H9 (cell line): Measurements from ENCODE around the gene VPS13A. TPM values are rescaled to one million over a fixed set of nuclear protein-coding genes. Genes with fewer than 3 reads are reported as not detected.

ENCODE experiments used
- DNase-seq: peaks from one replicate; pipeline ENCODE4 v3.0.0-alpha.2; 2017
- H2AFZ ChIP-seq: one replicate; pipeline ENCODE4 v1.6.1; 2013; ENCODE audit warnings: mild to moderate bottlenecking, low read length, control low read depth, moderate library complexity
- H2AK5ac ChIP-seq: 2 replicates; pipeline ENCODE4 v1.6.1; 2013; ENCODE audit warnings: low read length, control low read depth, mixed read lengths; ENCODE audit not compliant: insufficient read length
- H2BK120ac ChIP-seq: one replicate; pipeline ENCODE4 v1.6.1; 2013; ENCODE audit warnings: low read depth, mild to moderate bottlenecking, low read length, control low read depth, inconsistent platforms; ENCODE audit not compliant: poor library complexity, severe bottlenecking
- H2BK12ac ChIP-seq: 2 replicates; pipeline ENCODE4 v1.6.1; 2013; ENCODE audit warnings: low read length, control low read depth, mixed read lengths, low read depth; ENCODE audit not compliant: insufficient read length
- H2BK15ac ChIP-seq: 2 replicates; pipeline ENCODE4 v1.6.1; 2013; ENCODE audit warnings: low read depth, low read length, control low read depth
- H2BK20ac ChIP-seq: one replicate; pipeline ENCODE4 v1.6.1; 2013; ENCODE audit warnings: low read depth, mild to moderate bottlenecking, low read length, control low read depth, inconsistent platforms; ENCODE audit not compliant: poor library complexity, severe bottlenecking
- H2BK5ac ChIP-seq: 2 replicates; pipeline ENCODE4 v1.6.1; 2013; ENCODE audit warnings: low read length, control low read depth, mixed read lengths; ENCODE audit not compliant: insufficient read length
- H3K14ac ChIP-seq: 2 replicates; pipeline ENCODE4 v1.6.1; 2013; ENCODE audit warnings: low read length, control low read depth; ENCODE audit not compliant: insufficient read depth
- H3K18ac ChIP-seq: 2 replicates; pipeline ENCODE4 v1.6.1; 2013; ENCODE audit warnings: low read depth, mild to moderate bottlenecking, mixed read lengths, low read length, control low read depth; ENCODE audit not compliant: insufficient read length
- H3K23ac ChIP-seq: 2 replicates; pipeline ENCODE4 v1.6.1; 2013; ENCODE audit warnings: low read length, control low read depth, mixed read lengths, low read depth; ENCODE audit not compliant: insufficient read length
- H3K23me2 ChIP-seq: 2 replicates; pipeline ENCODE4 v1.6.1; 2013; ENCODE audit warnings: low read depth, mild to moderate bottlenecking, mixed read lengths, low read length, control low read depth; ENCODE audit not compliant: insufficient read length, poor library complexity, severe bottlenecking
- H3K27ac ChIP-seq: 2 replicates; pipeline ENCODE4 v1.5.1; 2013; ENCODE audit warnings: low read length, control low read depth, mixed read lengths, low read depth; ENCODE audit not compliant: insufficient read length
- H3K27me3 ChIP-seq: 2 replicates; pipeline ENCODE4 v1.6.1; 2013; ENCODE audit warnings: low read length, control low read depth, inconsistent platforms; ENCODE audit not compliant: insufficient read depth
- H3K4ac ChIP-seq: 2 replicates; pipeline ENCODE4 v1.6.1; 2013; ENCODE audit warnings: low read depth, mild to moderate bottlenecking, control low read depth, inconsistent platforms, low read length, moderate library complexity
- H3K4me1 ChIP-seq: 2 replicates; pipeline ENCODE4 v1.6.1; 2013; ENCODE audit warnings: low read length, control low read depth, inconsistent platforms; ENCODE audit not compliant: insufficient read depth
- H3K4me2 ChIP-seq: 2 replicates; pipeline ENCODE4 v1.6.1; 2013; ENCODE audit warnings: low read length, control low read depth, mixed read lengths; ENCODE audit not compliant: insufficient read length, insufficient read depth
- H3K56ac ChIP-seq: 2 replicates; pipeline ENCODE4 v1.6.1; 2013; ENCODE audit warnings: low read depth, mild to moderate bottlenecking, mixed read lengths, low read length, control low read depth; ENCODE audit not compliant: insufficient read length
- H3K79me1 ChIP-seq: 2 replicates; pipeline ENCODE4 v1.6.1; 2013; ENCODE audit warnings: low read depth, mild to moderate bottlenecking, moderate library complexity, low read length, control low read depth, inconsistent platforms; ENCODE audit not compliant: insufficient read depth, poor library complexity, severe bottlenecking
- H3K79me2 ChIP-seq: 2 replicates; pipeline ENCODE4 v1.6.1; 2013; ENCODE audit warnings: low read length, control low read depth, inconsistent platforms; ENCODE audit not compliant: insufficient read depth
- H3K9ac ChIP-seq: 2 replicates; pipeline ENCODE4 v1.6.1; 2013; ENCODE audit warnings: low read length, control low read depth, mixed read lengths; ENCODE audit not compliant: insufficient read length; ENCODE audit errors: extremely low read depth
- H3K9me3 ChIP-seq: one replicate; pipeline ENCODE4 v1.6.1; 2013; ENCODE audit warnings: low read depth, low read length, inconsistent platforms; ENCODE audit not compliant: control insufficient read depth
- H3T11ph ChIP-seq: one replicate; pipeline ENCODE4 v1.6.1; 2013; ENCODE audit warnings: mild to moderate bottlenecking, low read length, control low read depth, inconsistent platforms
- H4K20me1 ChIP-seq: one replicate; pipeline ENCODE4 v1.6.1; 2013; ENCODE audit not compliant: control insufficient read depth, insufficient read length, insufficient read depth
- H4K5ac ChIP-seq: 2 replicates; pipeline ENCODE4 v1.6.1; 2013; ENCODE audit warnings: low read depth, mild to moderate bottlenecking, mixed read lengths, low read length, control low read depth; ENCODE audit not compliant: insufficient read length
- H4K8ac ChIP-seq: replicated peaks from 2 replicates; pipeline ENCODE4 v1.6.1; 2013; ENCODE audit warnings: low read length, control low read depth, mixed read lengths, low read depth; ENCODE audit not compliant: insufficient read length
- H4K91ac ChIP-seq: 2 replicates; pipeline ENCODE4 v1.6.1; 2013; ENCODE audit warnings: low read depth, mild to moderate bottlenecking, moderate library complexity, mixed read lengths, low read length, control low read depth; ENCODE audit not compliant: insufficient read length
- H3K27ac Mint-ChIP-seq, 3 experiments: 2 replicates in 2 of 3; 3 replicates in 1 of 3; pipeline ENCODE4 v1.8.0; 2020 to 2021; ENCODE audit warnings: mixed read lengths in 3 of 3, mild to moderate bottlenecking in 1 of 3, moderate library complexity in 1 of 3
- H3K27me3 Mint-ChIP-seq: 2 replicates; pipeline ENCODE4 v1.8.0; 2021; ENCODE audit warnings: low read depth, mild to moderate bottlenecking, moderate library complexity, mixed read lengths
- H3K36me3 Mint-ChIP-seq, 3 experiments: 2 replicates in 2 of 3; 3 replicates in 1 of 3; pipeline ENCODE4 v1.8.0; 2020 to 2021; ENCODE audit warnings: low read depth in 3 of 3, mixed read lengths in 3 of 3; ENCODE audit not compliant: insufficient read depth in 1 of 3
- H3K4me1 Mint-ChIP-seq, 2 experiments: 2 replicates each; pipeline ENCODE4 v1.8.0; 2020; ENCODE audit warnings: mixed read lengths in 2 of 2
- H3K4me3 Mint-ChIP-seq, 2 experiments: 2 replicates in 1 of 2; 3 replicates in 1 of 2; pipeline ENCODE4 v1.8.0; 2020 to 2021; ENCODE audit warnings: mild to moderate bottlenecking in 2 of 2, mixed read lengths in 2 of 2, moderate library complexity in 1 of 2
- H3K9me3 Mint-ChIP-seq, 2 experiments: 2 replicates in 1 of 2; 3 replicates in 1 of 2; pipeline ENCODE4 v1.8.0; 2020; ENCODE audit warnings: mild to moderate bottlenecking in 2 of 2, mixed read lengths in 2 of 2, moderate library complexity in 1 of 2
- WGBS: extraction: QIAGEN DNeasy Blood & Tissue Kit; methylation state at CpG from one replicate; pipeline ENCODE4 v1.1.7; 2013; ENCODE audit warnings: missing lambda C conversion rate, low lambda C conversion rate, mixed read lengths; ENCODE audit not compliant: insufficient read length; ENCODE audit errors: extremely low coverage; 5-methylcytosine and 5-hydroxymethylcytosine counted together
- total RNA-seq: library from RNA; stranded (reverse); gene quantifications from 2 replicates; pipeline ENCODE4 v1.2.1, GENCODE V29; 2021
- TF ChIP-seq, protein P1 (sequence below): fragments of 200-600 bp; sonication (generic); conservative IDR thresholded peaks from 3 replicates; pipeline ENCODE4 v1.8.0; 2021; ENCODE audit warnings: antibody characterized with exemption, mild to moderate bottlenecking

The VPS13A gene
- total RNA-seq, 1 experiment from 2014 or later, result 34.0 TPM

DNA sequence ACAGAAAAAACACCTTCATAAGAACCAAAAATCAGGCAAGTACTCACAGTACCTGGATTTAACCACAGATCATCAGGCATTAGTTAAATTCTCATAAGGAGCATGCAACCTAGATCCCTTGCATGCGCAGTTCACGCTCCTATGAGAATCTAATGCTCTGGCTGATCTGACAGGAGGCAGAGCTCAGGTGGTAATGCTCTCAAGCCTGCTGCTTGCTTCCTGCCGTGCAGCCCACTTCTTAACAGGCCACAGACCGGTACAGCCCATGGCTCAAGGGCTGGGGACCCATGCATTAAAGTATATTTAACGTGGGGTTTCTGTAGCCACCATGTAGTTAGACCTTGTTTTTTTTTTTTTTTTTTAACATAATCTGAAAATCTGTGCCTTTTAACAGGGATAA, 147.7 kb downstream of the VPS13A start:
- Histone ChIP-seq H3K18ac (no peak overlapping the region), H3K27me3 (no peaks in the 10 kb centered on the region), H2BK20ac (no peak overlapping the region), H3K23ac (no peak overlapping the region), H2BK5ac (no peak overlapping the region), H3K27ac (no peak overlapping the region), H3K23me2 (no peaks in the 10 kb centered on the region), H2BK15ac (no peak overlapping the region), H4K5ac (no peak overlapping the region), H2BK120ac (no peak overlapping the region), H3K14ac (no peak overlapping the region), H3K56ac (no peak overlapping the region), H3K79me1 (no peaks in the 10 kb centered on the region), H4K20me1 (no peaks in the 10 kb centered on the region), H3K4me1 (no peaks in the 10 kb centered on the region), H2AK5ac (no peak overlapping the region), H3T11ph (no peak overlapping the region), H2AFZ (no peak overlapping the region), H3K4ac (no peak overlapping the region), H4K8ac (no peak overlapping the region), H2BK12ac (no peak overlapping the region), H3K9ac (no peak overlapping the region), H3K9me3 (no peaks in the 10 kb centered on the region), H4K91ac (no peak overlapping the region), H3K79me2 (no peaks in the 10 kb centered on the region), H3K4me2 (no peak overlapping the region)
- Mint-ChIP-seq H3K9me3 (no peaks in the 10 kb centered on the region), H3K27me3 (no peaks in the 10 kb centered on the region), H3K4me3 (no peak overlapping the region), H3K27ac (no peak overlapping the region), H3K4me1 (peaks cover 11 to 13% of the 10 kb centered on the region in 2 experiments), H3K36me3 (peaks cover 18 to 26% (median 23%) of the 10 kb centered on the region in 3 experiments; a peak in 6 of 7 replicates)
- TF ChIP-seq, protein P1, sequence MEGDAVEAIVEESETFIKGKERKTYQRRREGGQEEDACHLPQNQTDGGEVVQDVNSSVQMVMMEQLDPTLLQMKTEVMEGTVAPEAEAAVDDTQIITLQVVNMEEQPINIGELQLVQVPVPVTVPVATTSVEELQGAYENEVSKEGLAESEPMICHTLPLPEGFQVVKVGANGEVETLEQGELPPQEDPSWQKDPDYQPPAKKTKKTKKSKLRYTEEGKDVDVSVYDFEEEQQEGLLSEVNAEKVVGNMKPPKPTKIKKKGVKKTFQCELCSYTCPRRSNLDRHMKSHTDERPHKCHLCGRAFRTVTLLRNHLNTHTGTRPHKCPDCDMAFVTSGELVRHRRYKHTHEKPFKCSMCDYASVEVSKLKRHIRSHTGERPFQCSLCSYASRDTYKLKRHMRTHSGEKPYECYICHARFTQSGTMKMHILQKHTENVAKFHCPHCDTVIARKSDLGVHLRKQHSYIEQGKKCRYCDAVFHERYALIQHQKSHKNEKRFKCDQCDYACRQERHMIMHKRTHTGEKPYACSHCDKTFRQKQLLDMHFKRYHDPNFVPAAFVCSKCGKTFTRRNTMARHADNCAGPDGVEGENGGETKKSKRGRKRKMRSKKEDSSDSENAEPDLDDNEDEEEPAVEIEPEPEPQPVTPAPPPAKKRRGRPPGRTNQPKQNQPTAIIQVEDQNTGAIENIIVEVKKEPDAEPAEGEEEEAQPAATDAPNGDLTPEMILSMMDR, result no peak
- WGBS, result no CpG with 5 or more reads among the region's 5 CpGs
- no peak for DNase-seq
